Measurements from ENCODE around the gene EMC9.

DNA sequence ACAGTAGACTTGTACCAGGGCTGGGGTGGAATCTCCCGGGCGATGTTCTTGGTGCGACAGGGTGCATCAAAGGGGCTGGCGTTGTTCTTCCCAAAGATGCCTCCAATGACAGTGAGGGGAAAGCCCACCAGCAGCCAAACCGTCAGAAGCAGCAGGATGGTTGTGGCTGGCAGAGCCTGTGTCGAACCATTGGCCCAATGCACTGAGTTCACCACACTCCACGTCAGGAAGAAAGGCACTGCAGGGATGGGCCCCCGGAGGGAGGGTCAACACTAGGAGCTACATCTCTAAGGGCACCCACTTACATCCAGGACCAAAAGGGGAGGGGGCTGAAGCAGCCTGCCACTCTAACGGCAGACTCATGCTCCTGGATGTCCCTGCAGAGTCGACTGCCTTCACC is 49.0 kb upstream of the EMC9 start:
- TF ChIP-seq, protein P1, sequence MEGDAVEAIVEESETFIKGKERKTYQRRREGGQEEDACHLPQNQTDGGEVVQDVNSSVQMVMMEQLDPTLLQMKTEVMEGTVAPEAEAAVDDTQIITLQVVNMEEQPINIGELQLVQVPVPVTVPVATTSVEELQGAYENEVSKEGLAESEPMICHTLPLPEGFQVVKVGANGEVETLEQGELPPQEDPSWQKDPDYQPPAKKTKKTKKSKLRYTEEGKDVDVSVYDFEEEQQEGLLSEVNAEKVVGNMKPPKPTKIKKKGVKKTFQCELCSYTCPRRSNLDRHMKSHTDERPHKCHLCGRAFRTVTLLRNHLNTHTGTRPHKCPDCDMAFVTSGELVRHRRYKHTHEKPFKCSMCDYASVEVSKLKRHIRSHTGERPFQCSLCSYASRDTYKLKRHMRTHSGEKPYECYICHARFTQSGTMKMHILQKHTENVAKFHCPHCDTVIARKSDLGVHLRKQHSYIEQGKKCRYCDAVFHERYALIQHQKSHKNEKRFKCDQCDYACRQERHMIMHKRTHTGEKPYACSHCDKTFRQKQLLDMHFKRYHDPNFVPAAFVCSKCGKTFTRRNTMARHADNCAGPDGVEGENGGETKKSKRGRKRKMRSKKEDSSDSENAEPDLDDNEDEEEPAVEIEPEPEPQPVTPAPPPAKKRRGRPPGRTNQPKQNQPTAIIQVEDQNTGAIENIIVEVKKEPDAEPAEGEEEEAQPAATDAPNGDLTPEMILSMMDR (IDR thresholded peaks at IDR 0.05): no peak
- no peak for TF ChIP-seq POLR2A (IDR thresholded peaks at IDR 0.05)

All from thyroid gland (tissue), 4 donors.